ENCODE data around the gene RAP1GAP2.
"Not testable (repeated sequence)": the region's sequence is repeated elsewhere in the genome, so short reads cannot be mapped to it uniquely, and the experiment has no call there.

Gene RAP1GAP2

GRCh38 chr17:3039736-3040135 lies 243.5 kb downstream of the RAP1GAP2 start:
- no peak for DNase-seq (ENCODE audit: low read depth, low spot score)

- DNase-seq (ENCODE audit: low read depth, low spot score): no peak
Measured at GRCh38 chr17:3040882-3041281, 244.6 kb downstream of the RAP1GAP2 start.

- no peak for DNase-seq (ENCODE audit: low read depth, low spot score)
Measured at GRCh38 chr17:3043737-3044365, 247.6 kb downstream of the RAP1GAP2 start.

GRCh38 chr17:3046753-3047152 lies 250.5 kb downstream of the RAP1GAP2 start:
- no peak for DNase-seq (ENCODE audit: low read depth, low spot score)

- DNase-seq (ENCODE audit: low read depth, low spot score): peak; percentile 91
Measured at GRCh38 chr17:3048727-3049471, 252.7 kb downstream of the RAP1GAP2 start.

- DNase-seq (ENCODE audit: low read depth, low spot score): no peak
Measured at GRCh38 chr17:3049705-3050295, 253.6 kb downstream of the RAP1GAP2 start.

GRCh38 chr17:3054868-3055267 lies 258.6 kb downstream of the RAP1GAP2 start:
- DNase-seq (ENCODE audit: low read depth, low spot score): not testable (repeated sequence)

- DNase-seq (ENCODE audit: low read depth, low spot score): not testable (repeated sequence)
Measured at GRCh38 chr17:3062824-3063377, 266.7 kb downstream of the RAP1GAP2 start.

- not testable (repeated sequence) for DNase-seq (ENCODE audit: low read depth, low spot score)
Measured at GRCh38 chr17:3063507-3063906, 267.3 kb downstream of the RAP1GAP2 start, which contains the start of gene OR1D5. OR1D5 (minus strand) TSS chr17:3063607; CDS start chr17:3063607, 0 bp downstream.

GRCh38 chr17:3065192-3065591 lies 269.0 kb downstream of the RAP1GAP2 start:
- DNase-seq (ENCODE audit: low read depth, low spot score): not testable (repeated sequence)

GRCh38 chr17:3073850-3074249 lies 277.6 kb downstream of the RAP1GAP2 start:
- not testable (repeated sequence) for DNase-seq (ENCODE audit: low read depth, low spot score)
